ENCODE measurements around the gene FAM107A. TPM values are rescaled to one million over a fixed set of nuclear protein-coding genes. Genes with fewer than 3 reads are reported as not detected.

The FAM107A gene, protein sequence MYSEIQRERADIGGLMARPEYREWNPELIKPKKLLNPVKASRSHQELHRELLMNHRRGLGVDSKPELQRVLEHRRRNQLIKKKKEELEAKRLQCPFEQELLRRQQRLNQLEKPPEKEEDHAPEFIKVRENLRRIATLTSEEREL
- polyA plus RNA-seq (2013, experiment 1 of 2): 0.63 TPM
- polyA plus RNA-seq (2013, experiment 2 of 2): 0.76 TPM

GRCh38 chr3:58577269-58577821, at the start of gene FAM107A:
Gene FAM107A, minus strand, starts transcription at chr3:58577391. Its CDS starts 7,531 bp downstream, at chr3:58569860.
- H3K4me3 ChIP-seq (ENCODE audit: low read length): no peak within 1 kb of the TSS
- no peak within 1 kb of the TSS for H2BK5ac ChIP-seq (ENCODE audit: low read length)
- peak within 1 kb of the TSS; percentile 3 for H3K56ac ChIP-seq (ENCODE audit: low read length)
- H2BK120ac ChIP-seq (ENCODE audit: low read depth, low read length): no peak within 1 kb of the TSS
- no peaks in the 10 kb centered on the region for H3K79me2 ChIP-seq (ENCODE audit: control insufficient read depth, insufficient read depth, low read length)
- H4K8ac ChIP-seq (ENCODE audit: low read depth, low read length): no peak within 1 kb of the TSS
- no peaks in the 10 kb centered on the region for H3K79me1 ChIP-seq (ENCODE audit: low read length)
- WGBS (ENCODE audit: extremely low coverage, insufficient coverage, low lambda C conversion rate): no CpG with 5 or more reads among the region's 12 CpGs
- DNase-seq: peak; percentile 87
- H4K5ac ChIP-seq (ENCODE audit: low read length): no peak within 1 kb of the TSS
- H3K4ac ChIP-seq (ENCODE audit: low read depth, low read length): no peak within 1 kb of the TSS
- no peak within 1 kb of the TSS for H3K9ac ChIP-seq (ENCODE audit: low read length)
- no peak within 1 kb of the TSS for H3K27ac ChIP-seq (ENCODE audit: low read depth, low read length)
- no peaks in the 10 kb centered on the region for H3K36me3 ChIP-seq (ENCODE audit: control insufficient read depth, insufficient read depth, low read length)
- H3K4me2 ChIP-seq (ENCODE audit: low read length): no peak within 1 kb of the TSS
- H3K18ac ChIP-seq (ENCODE audit: low read length): no peak within 1 kb of the TSS
- H3K23ac ChIP-seq (ENCODE audit: low read length): no peak within 1 kb of the TSS
- no peak within 1 kb of the TSS for H2BK15ac ChIP-seq (replicated peaks; ENCODE audit: low read depth)
- H3K4me1 ChIP-seq (ENCODE audit: control insufficient read depth, low read depth, low read length): peaks cover 7% of the 10 kb centered on the region
- no peaks in the 10 kb centered on the region for H3K27me3 ChIP-seq (ENCODE audit: insufficient read depth, low read length, poor library complexity)
- H2AK5ac ChIP-seq (ENCODE audit: low read length): no peak within 1 kb of the TSS

DNA sequence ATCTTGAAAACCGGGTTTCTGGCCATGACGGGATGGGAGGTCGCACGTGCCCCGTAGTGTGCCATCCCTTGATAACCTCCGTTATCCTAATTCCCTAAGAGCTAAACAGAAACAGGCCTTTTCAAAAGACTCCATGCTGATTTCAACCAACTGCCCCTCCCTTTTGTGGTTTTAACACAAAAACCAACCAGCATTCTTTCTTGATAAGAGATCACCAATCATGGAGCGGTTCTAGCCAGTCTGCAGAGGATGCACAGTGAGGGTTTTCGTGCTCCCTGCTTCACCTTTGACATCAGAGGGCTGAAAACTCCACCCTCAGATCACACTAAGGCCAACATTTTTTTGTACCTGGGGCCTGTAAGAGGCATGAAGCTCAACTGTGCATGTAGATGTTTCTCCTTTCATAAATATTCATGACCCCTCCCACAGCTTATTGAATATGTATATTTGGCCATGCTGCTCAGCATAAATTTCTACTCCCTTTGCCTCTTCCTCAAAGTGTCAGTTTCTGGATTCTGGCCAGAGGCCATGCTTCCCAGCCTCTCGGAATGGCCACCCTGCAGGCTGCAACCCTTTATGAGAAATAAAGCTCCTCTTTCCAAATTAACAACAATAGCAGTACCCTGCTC, 48.1 kb upstream of the FAM107A start:
- Histone ChIP-seq H3K79me2 (ENCODE audit: control insufficient read depth, insufficient read depth, low read length) (no peaks in the 10 kb centered on the region), H3K23ac (ENCODE audit: low read length) (no peak overlapping the region), H3K9ac (ENCODE audit: low read length) (no peak overlapping the region), H3K4me3 (ENCODE audit: low read length) (no peak overlapping the region), H3K56ac (ENCODE audit: low read length) (no peak overlapping the region), H4K5ac (ENCODE audit: low read length) (no peak overlapping the region), H3K79me1 (ENCODE audit: low read length) (no peaks in the 10 kb centered on the region), H3K18ac (ENCODE audit: low read length) (no peak overlapping the region), H3K36me3 (ENCODE audit: control insufficient read depth, insufficient read depth, low read length) (no peaks in the 10 kb centered on the region), H2BK15ac (replicated peaks; ENCODE audit: low read depth) (no peak overlapping the region), H2AK5ac (ENCODE audit: low read length) (no peak overlapping the region), H3K4ac (ENCODE audit: low read depth, low read length) (no peak overlapping the region), H3K4me1 (ENCODE audit: control insufficient read depth, low read depth, low read length) (no peaks in the 10 kb centered on the region), H2BK120ac (ENCODE audit: low read depth, low read length) (no peak overlapping the region), H3K27me3 (ENCODE audit: insufficient read depth, low read length, poor library complexity) (no peaks in the 10 kb centered on the region), H3K27ac (ENCODE audit: low read depth, low read length) (no peak overlapping the region), H4K8ac (ENCODE audit: low read depth, low read length) (no peak overlapping the region), H3K4me2 (ENCODE audit: low read length) (no peak overlapping the region), H2BK5ac (ENCODE audit: low read length) (no peak overlapping the region)
- peak; percentile 57 for DNase-seq
- no CpG with 5 or more reads among the region's 9 CpGs for WGBS (ENCODE audit: extremely low coverage, insufficient coverage, low lambda C conversion rate)

GRCh38 chr3:58624550-58624949, 47.4 kb upstream of the FAM107A start:
- Histone ChIP-seq H3K79me1 (ENCODE audit: low read length) (no peaks in the 10 kb centered on the region), H3K4me2 (ENCODE audit: low read length) (no peak overlapping the region), H4K5ac (ENCODE audit: low read length) (no peak overlapping the region), H3K23ac (ENCODE audit: low read length) (no peak overlapping the region), H3K4me1 (ENCODE audit: control insufficient read depth, low read depth, low read length) (no peaks in the 10 kb centered on the region), H2BK120ac (ENCODE audit: low read depth, low read length) (no peak overlapping the region), H3K56ac (ENCODE audit: low read length) (no peak overlapping the region), H2BK15ac (replicated peaks; ENCODE audit: low read depth) (no peak overlapping the region), H2AK5ac (ENCODE audit: low read length) (no peak overlapping the region), H3K36me3 (ENCODE audit: control insufficient read depth, insufficient read depth, low read length) (no peaks in the 10 kb centered on the region), H3K27me3 (ENCODE audit: insufficient read depth, low read length, poor library complexity) (no peaks in the 10 kb centered on the region), H4K8ac (ENCODE audit: low read depth, low read length) (no peak overlapping the region), H3K27ac (ENCODE audit: low read depth, low read length) (no peak overlapping the region), H2BK5ac (ENCODE audit: low read length) (no peak overlapping the region), H3K9ac (ENCODE audit: low read length) (no peak overlapping the region), H3K79me2 (ENCODE audit: control insufficient read depth, insufficient read depth, low read length) (no peaks in the 10 kb centered on the region), H3K18ac (ENCODE audit: low read length) (no peak overlapping the region), H3K4ac (ENCODE audit: low read depth, low read length) (no peak overlapping the region), H3K4me3 (ENCODE audit: low read length) (no peak overlapping the region)
- WGBS (ENCODE audit: extremely low coverage, insufficient coverage, low lambda C conversion rate): no CpG with 5 or more reads among the region's 3 CpGs
- DNase-seq: no peak

DNA sequence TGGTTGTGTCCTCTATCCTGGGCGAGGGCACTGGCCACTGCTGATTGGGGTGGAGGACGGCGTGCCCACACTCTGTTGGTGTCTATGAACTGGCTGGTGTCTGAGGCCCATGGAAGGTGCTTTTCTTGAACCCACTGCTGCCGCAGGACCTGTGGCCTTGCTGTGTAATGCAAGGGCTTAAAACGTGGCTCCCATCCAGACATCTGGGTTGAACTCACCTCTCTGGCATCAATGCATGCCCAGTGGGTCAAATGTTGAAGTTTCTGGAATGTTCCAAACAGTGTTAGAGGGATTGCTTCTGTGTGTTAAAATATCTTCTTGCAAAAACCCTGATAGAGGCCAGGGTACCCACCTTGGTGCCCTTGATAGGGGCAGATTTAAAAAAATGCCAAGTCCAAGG, 46.8 kb upstream of the FAM107A start:
- no peak overlapping the region for H3K23ac ChIP-seq (ENCODE audit: low read length)
- no peak overlapping the region for H4K5ac ChIP-seq (ENCODE audit: low read length)
- H3K18ac ChIP-seq (ENCODE audit: low read length): no peak overlapping the region
- H3K27me3 ChIP-seq (ENCODE audit: insufficient read depth, low read length, poor library complexity): no peaks in the 10 kb centered on the region
- no peaks in the 10 kb centered on the region for H3K79me2 ChIP-seq (ENCODE audit: control insufficient read depth, insufficient read depth, low read length)
- no CpG with 5 or more reads among the region's 5 CpGs for WGBS (ENCODE audit: extremely low coverage, insufficient coverage, low lambda C conversion rate)
- no peak overlapping the region for H2BK5ac ChIP-seq (ENCODE audit: low read length)
- no peak overlapping the region for H2BK15ac ChIP-seq (replicated peaks; ENCODE audit: low read depth)
- no peak overlapping the region for H3K4ac ChIP-seq (ENCODE audit: low read depth, low read length)
- H3K27ac ChIP-seq (ENCODE audit: low read depth, low read length): no peak overlapping the region
- no peaks in the 10 kb centered on the region for H3K79me1 ChIP-seq (ENCODE audit: low read length)
- no peaks in the 10 kb centered on the region for H3K4me1 ChIP-seq (ENCODE audit: control insufficient read depth, low read depth, low read length)
- no peak for DNase-seq
- H3K4me3 ChIP-seq (ENCODE audit: low read length): no peak overlapping the region
- H3K36me3 ChIP-seq (ENCODE audit: control insufficient read depth, insufficient read depth, low read length): no peaks in the 10 kb centered on the region
- H3K9ac ChIP-seq (ENCODE audit: low read length): no peak overlapping the region
- no peak overlapping the region for H4K8ac ChIP-seq (ENCODE audit: low read depth, low read length)
- H2BK120ac ChIP-seq (ENCODE audit: low read depth, low read length): no peak overlapping the region
- no peak overlapping the region for H2AK5ac ChIP-seq (ENCODE audit: low read length)
- no peak overlapping the region for H3K56ac ChIP-seq (ENCODE audit: low read length)
- H3K4me2 ChIP-seq (ENCODE audit: low read length): no peak overlapping the region

GRCh38 chr3:58623478-58623877, 46.3 kb upstream of the FAM107A start:
- H3K27me3 ChIP-seq (ENCODE audit: insufficient read depth, low read length, poor library complexity): no peaks in the 10 kb centered on the region
- no peak overlapping the region for H3K9ac ChIP-seq (ENCODE audit: low read length)
- H3K23ac ChIP-seq (ENCODE audit: low read length): no peak overlapping the region
- no CpG with 5 or more reads among the region's 8 CpGs for WGBS (ENCODE audit: extremely low coverage, insufficient coverage, low lambda C conversion rate)
- H3K36me3 ChIP-seq (ENCODE audit: control insufficient read depth, insufficient read depth, low read length): no peaks in the 10 kb centered on the region
- H2AK5ac ChIP-seq (ENCODE audit: low read length): no peak overlapping the region
- no peak overlapping the region for H4K8ac ChIP-seq (ENCODE audit: low read depth, low read length)
- H3K18ac ChIP-seq (ENCODE audit: low read length): no peak overlapping the region
- H3K4ac ChIP-seq (ENCODE audit: low read depth, low read length): no peak overlapping the region
- H3K4me2 ChIP-seq (ENCODE audit: low read length): no peak overlapping the region
- H2BK15ac ChIP-seq (replicated peaks; ENCODE audit: low read depth): no peak overlapping the region
- no peak overlapping the region for H3K27ac ChIP-seq (ENCODE audit: low read depth, low read length)
- H3K79me1 ChIP-seq (ENCODE audit: low read length): no peaks in the 10 kb centered on the region
- H2BK5ac ChIP-seq (ENCODE audit: low read length): no peak overlapping the region
- no peak overlapping the region for H2BK120ac ChIP-seq (ENCODE audit: low read depth, low read length)
- no peaks in the 10 kb centered on the region for H3K79me2 ChIP-seq (ENCODE audit: control insufficient read depth, insufficient read depth, low read length)
- no peak overlapping the region for H4K5ac ChIP-seq (ENCODE audit: low read length)
- H3K4me1 ChIP-seq (ENCODE audit: control insufficient read depth, low read depth, low read length): no peaks in the 10 kb centered on the region
- H3K4me3 ChIP-seq (ENCODE audit: low read length): no peak overlapping the region
- no peak for DNase-seq
- H3K56ac ChIP-seq (ENCODE audit: low read length): no peak overlapping the region

Measured in mesendoderm (in vitro differentiated cells).